ENCODE data around the gene MADD. TPM values are rescaled to one million over a fixed set of nuclear protein-coding genes. Genes with fewer than 3 reads are reported as not detected.
A peak's percentile ranks its signal among the peaks of the same experiment; 100 is the strongest.

MADD gene
- total and polyA plus RNA-seq, 10 of the 15 experiments (the other 5 are each of a cell fraction or from before 2014, with no cell fraction given), result 0.47 to 35.4 (median 17.6) TPM

DNA sequence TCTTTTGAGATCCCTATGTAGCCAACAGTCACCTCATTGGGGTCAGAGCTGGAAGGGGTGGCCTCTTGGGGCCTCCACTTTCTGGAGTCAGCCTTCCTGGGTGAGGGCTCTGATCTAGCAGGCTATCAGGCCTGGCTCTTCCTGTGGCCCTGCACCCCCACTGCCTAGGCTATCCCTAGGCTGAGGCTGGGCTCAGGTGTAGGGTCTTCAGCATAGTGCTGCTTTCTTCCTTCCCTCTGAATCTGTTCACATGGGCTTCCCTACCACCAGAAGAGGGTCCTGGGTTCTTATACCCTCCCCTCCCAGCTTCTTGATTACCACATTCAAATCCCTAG, 108.9 kb downstream of the MADD start (continued):
- TF ChIP-seq, protein P1, sequence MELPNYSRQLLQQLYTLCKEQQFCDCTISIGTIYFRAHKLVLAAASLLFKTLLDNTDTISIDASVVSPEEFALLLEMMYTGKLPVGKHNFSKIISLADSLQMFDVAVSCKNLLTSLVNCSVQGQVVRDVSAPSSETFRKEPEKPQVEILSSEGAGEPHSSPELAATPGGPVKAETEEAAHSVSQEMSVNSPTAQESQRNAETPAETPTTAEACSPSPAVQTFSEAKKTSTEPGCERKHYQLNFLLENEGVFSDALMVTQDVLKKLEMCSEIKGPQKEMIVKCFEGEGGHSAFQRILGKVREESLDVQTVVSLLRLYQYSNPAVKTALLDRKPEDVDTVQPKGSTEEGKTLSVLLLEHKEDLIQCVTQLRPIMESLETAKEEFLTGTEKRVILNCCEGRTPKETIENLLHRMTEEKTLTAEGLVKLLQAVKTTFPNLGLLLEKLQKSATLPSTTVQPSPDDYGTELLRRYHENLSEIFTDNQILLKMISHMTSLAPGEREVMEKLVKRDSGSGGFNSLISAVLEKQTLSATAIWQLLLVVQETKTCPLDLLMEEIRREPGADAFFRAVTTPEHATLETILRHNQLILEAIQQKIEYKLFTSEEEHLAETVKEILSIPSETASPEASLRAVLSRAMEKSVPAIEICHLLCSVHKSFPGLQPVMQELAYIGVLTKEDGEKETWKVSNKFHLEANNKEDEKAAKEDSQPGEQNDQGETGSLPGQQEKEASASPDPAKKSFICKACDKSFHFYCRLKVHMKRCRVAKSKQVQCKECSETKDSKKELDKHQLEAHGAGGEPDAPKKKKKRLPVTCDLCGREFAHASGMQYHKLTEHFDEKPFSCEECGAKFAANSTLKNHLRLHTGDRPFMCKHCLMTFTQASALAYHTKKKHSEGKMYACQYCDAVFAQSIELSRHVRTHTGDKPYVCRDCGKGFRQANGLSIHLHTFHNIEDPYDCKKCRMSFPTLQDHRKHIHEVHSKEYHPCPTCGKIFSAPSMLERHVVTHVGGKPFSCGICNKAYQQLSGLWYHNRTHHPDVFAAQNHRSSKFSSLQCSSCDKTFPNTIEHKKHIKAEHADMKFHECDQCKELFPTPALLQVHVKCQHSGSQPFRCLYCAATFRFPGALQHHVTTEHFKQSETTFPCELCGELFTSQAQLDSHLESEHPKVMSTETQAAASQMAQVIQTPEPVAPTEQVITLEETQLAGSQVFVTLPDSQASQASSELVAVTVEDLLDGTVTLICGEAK (IDR thresholded peaks at IDR 0.05; ENCODE audit: borderline replicate concordance), result 0 out of 2 replicates have a peak, but pooled peaks have one; percentile 17
- TF ChIP-seq, protein P2, sequence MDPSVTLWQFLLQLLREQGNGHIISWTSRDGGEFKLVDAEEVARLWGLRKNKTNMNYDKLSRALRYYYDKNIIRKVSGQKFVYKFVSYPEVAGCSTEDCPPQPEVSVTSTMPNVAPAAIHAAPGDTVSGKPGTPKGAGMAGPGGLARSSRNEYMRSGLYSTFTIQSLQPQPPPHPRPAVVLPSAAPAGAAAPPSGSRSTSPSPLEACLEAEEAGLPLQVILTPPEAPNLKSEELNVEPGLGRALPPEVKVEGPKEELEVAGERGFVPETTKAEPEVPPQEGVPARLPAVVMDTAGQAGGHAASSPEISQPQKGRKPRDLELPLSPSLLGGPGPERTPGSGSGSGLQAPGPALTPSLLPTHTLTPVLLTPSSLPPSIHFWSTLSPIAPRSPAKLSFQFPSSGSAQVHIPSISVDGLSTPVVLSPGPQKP (IDR thresholded peaks at IDR 0.05; ENCODE audit: low read depth, low read length), result no peak
- TF ChIP-seq EED (IDR thresholded peaks at IDR 0.05; ENCODE audit: low read depth) (peak; percentile 23; the same call in 1 of the 2 replicates), TBL1XR1 (IDR thresholded peaks at IDR 0.05; ENCODE audit: low read depth, low read length) (no peak), ETV6 (conservative IDR thresholded peaks at IDR 0.05 in 1 of 2, IDR thresholded peaks at IDR 0.05 in 1 of 2; ENCODE audit: borderline replicate concordance in 1 of 2, low read depth in 1 of 2) (no peak), ZNF384 (IDR thresholded peaks at IDR 0.05; ENCODE audit: borderline replicate concordance, low read depth, low read length) (no peak), ZNF274 (IDR thresholded peaks at IDR 0.05; ENCODE audit: insufficient read depth, insufficient read length) (no peak), TAF1 (IDR thresholded peaks at IDR 0.05; ENCODE audit: borderline replicate concordance, low read depth, low read length) (no peak), MXI1 (IDR thresholded peaks at IDR 0.05; ENCODE audit: low read depth, low read length) (no peak), SMARCA5 (IDR thresholded peaks at IDR 0.05) (no peak), WRNIP1 (IDR thresholded peaks at IDR 0.05; ENCODE audit: borderline replicate concordance, low read depth, low read length) (0 out of 2 replicates have a peak, but pooled peaks have one; percentile 3), RAD21 (IDR thresholded peaks at IDR 0.05; ENCODE audit: insufficient read depth, low read depth, low read length) (no peak), ZNF217 (IDR thresholded peaks at IDR 0.05) (no peak), POLR2AphosphoS5 (IDR thresholded peaks at IDR 0.05; ENCODE audit: low read length) (peak; percentile 21; the same call in 1 of the 2 replicates), SIX5 (IDR thresholded peaks at IDR 0.05; ENCODE audit: low read depth, low read length, severe bottlenecking) (no peak)

Data from GM12878 (cell line).